ENCODE data around the gene MAT2A. TPM values are rescaled to one million over a fixed set of nuclear protein-coding genes. Genes with fewer than 3 reads are reported as not detected.

MAT2A gene
- total RNA-seq, 4 donors from 2014 or later: 71.2 to 96.4 (median 83.0) TPM

DNA sequence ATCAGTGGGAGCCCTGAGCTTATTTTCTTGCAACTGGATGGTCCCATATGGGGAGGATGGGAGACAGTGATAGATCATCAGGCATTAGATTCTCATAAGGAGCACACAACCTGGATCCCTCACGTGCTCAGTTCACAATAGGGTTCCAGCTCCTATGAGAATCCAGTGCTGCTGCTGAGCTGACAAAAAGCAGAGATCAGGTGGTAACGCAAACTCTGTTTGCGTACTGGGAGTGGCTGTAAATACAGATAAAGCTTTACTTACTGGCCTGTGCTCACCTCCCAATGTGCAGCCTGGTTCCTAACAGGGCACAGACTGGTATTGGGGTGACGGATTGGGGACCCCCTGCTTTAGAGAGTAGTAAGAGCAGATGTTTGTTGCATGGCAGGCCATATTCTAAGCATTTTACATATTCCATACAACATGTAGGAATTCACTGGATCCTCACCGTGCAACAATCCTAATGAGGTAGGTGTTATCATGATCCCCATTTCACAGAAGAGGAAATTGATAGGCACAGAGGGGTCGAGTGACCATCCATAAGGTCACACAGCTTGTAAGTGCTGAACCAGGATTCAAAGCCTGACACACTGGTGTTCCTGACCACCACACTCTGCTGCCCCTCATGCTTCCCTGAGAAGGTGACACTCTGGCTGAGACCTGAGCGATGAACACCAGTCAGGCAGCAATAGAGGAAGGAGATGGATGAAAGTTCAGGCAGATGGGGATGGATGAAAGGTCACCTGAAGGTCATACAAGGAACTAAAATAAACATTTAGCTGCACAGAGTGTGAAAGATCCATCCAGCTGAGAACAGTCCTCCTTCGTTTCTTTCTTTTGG, 15.7 kb upstream of the MAT2A start:
- DNase-seq (ENCODE audit: low spot score in 2 of 2): no peak
- no peak for TF ChIP-seq POLR2A (IDR thresholded peaks at IDR 0.05)
- no peak for TF ChIP-seq CTCF (IDR thresholded peaks at IDR 0.05)
- intact Hi-C loops (cut with DNase I; ENCODE audit: low total_unique reads): no loop called here
- H3K4me3 ChIP-seq (ENCODE audit: low read depth, poor library complexity, severe bottlenecking): no peak overlapping the region
- 88 to 89% methylated on average over 8 of the region's 8 CpGs for WGBS, 2 donors

GRCh38 chr2:85523903-85524335, 15.0 kb upstream of the MAT2A start:
- no peak for TF ChIP-seq CTCF (IDR thresholded peaks at IDR 0.05)
- no peak for TF ChIP-seq POLR2A (IDR thresholded peaks at IDR 0.05)
- intact Hi-C loops (cut with DNase I; ENCODE audit: low total_unique reads): no loop called here
- no peak for DNase-seq (ENCODE audit: low spot score in 2 of 2)
- no peak overlapping the region for H3K4me3 ChIP-seq (ENCODE audit: low read depth, poor library complexity, severe bottlenecking)
- 67 to 76% methylated on average over 5 of the region's 5 CpGs for WGBS, 2 donors

DNA sequence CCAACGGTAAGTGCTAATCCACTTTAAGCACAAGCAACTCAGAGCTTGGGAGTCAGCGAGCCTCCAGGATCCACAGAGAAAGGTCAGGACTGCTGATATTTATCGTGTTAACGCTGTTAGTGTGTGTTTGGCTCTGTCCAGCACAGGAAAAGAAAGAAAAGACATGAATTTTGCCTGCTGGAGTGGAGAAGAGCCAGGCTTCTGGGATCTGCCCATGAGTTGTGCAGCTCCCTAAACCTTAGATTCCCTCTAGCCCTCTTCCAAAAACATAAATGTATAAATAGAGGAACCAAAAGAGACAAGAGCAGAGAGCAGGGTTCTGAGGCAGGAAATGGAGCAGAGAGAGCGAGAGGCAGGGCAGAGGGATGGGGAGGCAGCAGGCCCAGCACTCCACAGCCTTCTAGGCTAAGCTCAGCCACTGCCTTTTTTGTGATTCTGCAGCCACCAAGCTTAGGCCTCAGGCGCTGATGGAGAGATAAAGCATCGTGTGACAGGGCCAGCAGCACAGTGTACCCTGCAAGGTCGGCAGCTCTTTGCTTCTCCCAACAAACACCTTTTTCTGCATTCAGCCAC, 14.5 kb upstream of the MAT2A start:
- intact Hi-C loops (cut with DNase I; ENCODE audit: low total_unique reads): no loop called here
- no peak for TF ChIP-seq CTCF (IDR thresholded peaks at IDR 0.05)
- no peak for TF ChIP-seq POLR2A (IDR thresholded peaks at IDR 0.05)
- WGBS, 2 donors: 40 to 54% methylated on average over 8 of the region's 8 CpGs

GRCh38 chr2:85525029-85525428, 13.9 kb upstream of the MAT2A start:
- TF ChIP-seq CTCF (IDR thresholded peaks at IDR 0.05): no peak
- TF ChIP-seq POLR2A (IDR thresholded peaks at IDR 0.05): no peak
- no peak overlapping the region for H3K4me3 ChIP-seq (ENCODE audit: low read depth, poor library complexity, severe bottlenecking)
- no peak for DNase-seq (ENCODE audit: low spot score in 2 of 2)
- intact Hi-C loops (cut with DNase I; ENCODE audit: low total_unique reads): no loop called here
- WGBS, 2 donors: 74 to 87% methylated on average over 5 of the region's 5 CpGs

More for the DNA sequence above, 14.5 kb upstream of the MAT2A start:
- DNase-seq (ENCODE audit: low spot score in 2 of 2): no peak
- no peak overlapping the region for H3K4me3 ChIP-seq (ENCODE audit: low read depth, poor library complexity, severe bottlenecking)

DNA sequence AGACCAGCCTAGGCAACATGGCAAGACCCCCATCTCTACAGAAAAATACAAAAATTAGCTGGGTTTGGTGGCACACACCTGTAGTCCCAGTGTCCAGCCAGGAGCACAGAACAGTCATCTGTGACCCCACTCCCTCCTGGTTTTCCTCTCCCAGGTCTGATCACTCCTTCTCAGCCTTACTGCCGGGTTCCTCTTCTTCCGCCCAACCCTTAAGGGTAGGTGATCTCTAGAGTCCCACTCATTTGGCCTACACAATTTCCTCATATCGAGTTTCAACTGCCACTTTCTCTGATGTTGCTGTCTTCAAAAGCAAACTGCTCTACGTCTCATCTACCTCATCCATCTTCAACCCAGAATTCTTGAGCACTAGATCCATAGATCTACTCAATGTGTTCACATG, 13.4 kb upstream of the MAT2A start:
- WGBS, 2 donors: 80 to 82% methylated on average over 4 of the region's 4 CpGs
- TF ChIP-seq POLR2A (IDR thresholded peaks at IDR 0.05) (no peak), CTCF (IDR thresholded peaks at IDR 0.05) (no peak)
- no peak for DNase-seq (ENCODE audit: low spot score in 2 of 2)
- no peak overlapping the region for H3K4me3 ChIP-seq (ENCODE audit: low read depth, poor library complexity, severe bottlenecking)
- intact Hi-C loops (cut with DNase I; ENCODE audit: low total_unique reads): no loop called here
